Measurements from ENCODE around the gene SYNPO.

The SYNPO gene

DNA sequence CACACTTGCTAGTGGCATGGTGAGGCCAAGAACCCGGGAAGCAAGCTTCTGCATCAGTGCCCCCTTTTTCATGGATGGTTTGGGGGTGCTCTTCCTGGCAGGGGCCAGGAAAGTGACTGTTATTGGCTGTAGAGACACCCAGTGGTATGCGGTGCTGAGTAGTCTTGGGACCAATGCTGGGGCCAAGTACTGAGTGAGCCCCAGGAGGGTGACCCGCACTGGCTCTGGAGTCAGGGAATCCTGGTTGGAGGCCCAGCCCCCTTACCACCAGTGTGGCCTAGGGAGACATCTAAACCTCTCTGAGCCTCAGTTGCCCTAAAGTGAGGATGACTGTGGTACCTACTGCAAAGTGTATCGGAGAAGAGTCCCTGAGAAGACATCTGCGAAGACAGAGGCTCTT, 41.2 kb upstream of the SYNPO start:
- no peak for TF ChIP-seq CTCF (IDR thresholded peaks at IDR 0.05)
- Histone ChIP-seq H3K4me2 (ENCODE audit: low read length) (no peak overlapping the region), H3K4me3 (ENCODE audit: low read depth, low read length) (no peak overlapping the region), H3K79me2 (no peaks in the 10 kb centered on the region), H3K9me3 (ENCODE audit: control insufficient read depth, low read length) (no peaks in the 10 kb centered on the region), H3K4me1 (no peaks in the 10 kb centered on the region), H3K36me3 (ENCODE audit: control insufficient read depth, insufficient read depth, low read length) (no peaks in the 10 kb centered on the region), H2AFZ (no peak overlapping the region), H3K27me3 (ENCODE audit: control insufficient read depth, insufficient read depth, low read length) (no peaks in the 10 kb centered on the region), H3K27ac (no peak overlapping the region), H3K9ac (no peak overlapping the region)

- no peaks in the 10 kb centered on the region for H3K79me2 ChIP-seq
- H3K9ac ChIP-seq, result no peak overlapping the region
- H3K27ac ChIP-seq, result no peak overlapping the region
- H2AFZ ChIP-seq, result no peak overlapping the region
- no peaks in the 10 kb centered on the region for H3K36me3 ChIP-seq (ENCODE audit: control insufficient read depth, insufficient read depth, low read length)
- no peak overlapping the region for H3K4me2 ChIP-seq (ENCODE audit: low read length)
- no peaks in the 10 kb centered on the region for H3K4me1 ChIP-seq
- H3K9me3 ChIP-seq (ENCODE audit: control insufficient read depth, low read length), result no peaks in the 10 kb centered on the region
- no peaks in the 10 kb centered on the region for H3K27me3 ChIP-seq (ENCODE audit: control insufficient read depth, insufficient read depth, low read length)
- H3K4me3 ChIP-seq (ENCODE audit: low read depth, low read length), result no peak overlapping the region
- TF ChIP-seq CTCF (IDR thresholded peaks at IDR 0.05), result no peak
Observed at GRCh38 chr5:150599917-150600511, 40.4 kb upstream of the SYNPO start.

DNA sequence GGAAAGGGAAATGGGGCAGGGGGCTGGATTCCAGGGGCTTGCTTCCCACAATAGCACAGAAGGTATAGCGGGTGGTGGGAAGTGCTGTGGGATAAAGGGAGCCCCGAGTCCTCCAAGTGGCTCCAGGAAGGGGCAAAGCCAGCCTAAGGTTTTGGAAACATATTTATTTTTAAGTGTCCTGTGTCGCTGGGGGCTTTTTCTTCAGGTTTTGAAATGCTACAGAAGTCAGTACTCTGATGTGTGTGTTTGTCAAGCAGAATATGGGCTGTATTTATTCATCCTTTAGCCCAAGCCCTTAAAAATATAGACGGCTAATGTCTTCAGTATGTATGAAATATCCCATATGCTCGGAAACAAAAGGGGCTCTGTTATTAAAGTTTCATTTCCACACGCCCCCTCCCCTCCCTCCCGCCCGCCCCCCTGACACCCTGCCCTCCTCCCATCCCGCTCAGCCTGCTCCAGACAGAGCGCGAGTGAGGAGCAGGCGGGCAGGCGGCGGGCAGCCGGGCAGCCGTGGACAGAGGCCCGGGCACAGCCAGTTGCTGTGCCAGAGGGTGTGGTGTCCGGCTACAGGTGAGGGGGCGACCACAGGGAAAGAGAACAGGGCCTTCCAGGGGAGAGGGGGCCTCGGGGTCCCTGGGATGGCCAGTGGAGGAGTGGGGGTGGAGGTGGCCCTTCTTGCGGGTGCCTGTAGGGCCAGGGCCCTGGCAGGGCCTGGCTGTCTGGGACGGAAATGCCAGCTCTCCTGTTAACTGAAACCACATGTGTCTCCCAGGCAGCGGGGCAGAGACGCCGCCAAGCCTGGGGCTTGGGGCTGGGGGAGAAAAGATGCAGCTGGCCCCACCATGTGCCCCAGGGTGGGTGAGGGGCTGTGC, 39.6 kb upstream of the SYNPO start:
- H2AFZ ChIP-seq, result no peak overlapping the region
- H3K4me3 ChIP-seq (ENCODE audit: low read depth, low read length), result no peak overlapping the region
- no peak for TF ChIP-seq CTCF (IDR thresholded peaks at IDR 0.05)
- H3K4me2 ChIP-seq (ENCODE audit: low read length), result no peak overlapping the region
- no peak overlapping the region for H3K9ac ChIP-seq
- no peaks in the 10 kb centered on the region for H3K79me2 ChIP-seq
- no peaks in the 10 kb centered on the region for H3K9me3 ChIP-seq (ENCODE audit: control insufficient read depth, low read length)
- H3K36me3 ChIP-seq (ENCODE audit: control insufficient read depth, insufficient read depth, low read length), result no peaks in the 10 kb centered on the region
- no peaks in the 10 kb centered on the region for H3K4me1 ChIP-seq
- H3K27ac ChIP-seq, result no peak overlapping the region
- no peaks in the 10 kb centered on the region for H3K27me3 ChIP-seq (ENCODE audit: control insufficient read depth, insufficient read depth, low read length)

- Histone ChIP-seq H3K9me3 (ENCODE audit: control insufficient read depth, low read length) (no peaks in the 10 kb centered on the region), H2AFZ (no peak overlapping the region), H3K4me2 (ENCODE audit: low read length) (no peak overlapping the region), H3K36me3 (ENCODE audit: control insufficient read depth, insufficient read depth, low read length) (no peaks in the 10 kb centered on the region), H3K9ac (no peak overlapping the region), H3K27me3 (ENCODE audit: control insufficient read depth, insufficient read depth, low read length) (no peaks in the 10 kb centered on the region), H3K27ac (no peak overlapping the region), H3K4me3 (ENCODE audit: low read depth, low read length) (no peak overlapping the region), H3K79me2 (no peaks in the 10 kb centered on the region), H3K4me1 (no peaks in the 10 kb centered on the region)
- no peak for TF ChIP-seq CTCF (IDR thresholded peaks at IDR 0.05)
Observed at GRCh38 chr5:150601491-150602345, 38.7 kb upstream of the SYNPO start.

Measured in parathyroid adenoma (tissue), 2 donors.